GM12801 (cell line): ENCODE measurements around the gene OR11G2.

Source experiments
- TF ChIP-seq, protein P1 (sequence below): IDR thresholded peaks from one replicate; pipeline ENCODE4 v1.5.1; 2011; ENCODE audit warnings: control low read depth; ENCODE audit not compliant: insufficient read length; ENCODE audit errors: extremely low read depth

The OR11G2 gene, protein sequence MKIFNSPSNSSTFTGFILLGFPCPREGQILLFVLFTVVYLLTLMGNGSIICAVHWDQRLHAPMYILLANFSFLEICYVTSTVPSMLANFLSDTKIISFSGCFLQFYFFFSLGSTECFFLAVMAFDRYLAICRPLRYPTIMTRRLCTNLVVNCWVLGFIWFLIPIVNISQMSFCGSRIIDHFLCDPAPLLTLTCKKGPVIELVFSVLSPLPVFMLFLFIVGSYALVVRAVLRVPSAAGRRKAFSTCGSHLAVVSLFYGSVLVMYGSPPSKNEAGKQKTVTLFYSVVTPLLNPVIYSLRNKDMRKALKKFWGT

DNA sequence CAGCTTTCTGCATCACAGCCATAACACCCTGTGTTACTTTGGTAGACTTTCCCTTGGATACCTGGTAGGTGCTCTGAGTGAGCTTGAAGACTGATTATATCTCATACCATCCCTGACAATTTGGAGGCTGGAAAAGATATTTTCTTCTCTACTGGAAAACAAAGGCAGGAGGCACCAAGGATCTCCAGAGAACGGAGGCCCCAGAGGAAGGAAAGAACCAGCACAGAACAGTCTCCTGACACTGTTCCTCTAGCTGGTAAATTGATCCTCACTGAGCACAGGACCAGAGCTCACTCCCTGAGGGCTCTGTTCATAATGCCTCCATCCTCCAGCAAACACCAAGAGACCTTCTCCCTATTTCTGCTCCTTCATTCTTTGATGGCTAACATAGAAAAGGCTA lies at the start of gene OR11G2:
TSS of gene OR11G2 (plus strand) at position 301 of the 400 bp plus-strand sequence. CDS start 6,542 bp downstream, outside the sequence.
- TF ChIP-seq, protein P1, sequence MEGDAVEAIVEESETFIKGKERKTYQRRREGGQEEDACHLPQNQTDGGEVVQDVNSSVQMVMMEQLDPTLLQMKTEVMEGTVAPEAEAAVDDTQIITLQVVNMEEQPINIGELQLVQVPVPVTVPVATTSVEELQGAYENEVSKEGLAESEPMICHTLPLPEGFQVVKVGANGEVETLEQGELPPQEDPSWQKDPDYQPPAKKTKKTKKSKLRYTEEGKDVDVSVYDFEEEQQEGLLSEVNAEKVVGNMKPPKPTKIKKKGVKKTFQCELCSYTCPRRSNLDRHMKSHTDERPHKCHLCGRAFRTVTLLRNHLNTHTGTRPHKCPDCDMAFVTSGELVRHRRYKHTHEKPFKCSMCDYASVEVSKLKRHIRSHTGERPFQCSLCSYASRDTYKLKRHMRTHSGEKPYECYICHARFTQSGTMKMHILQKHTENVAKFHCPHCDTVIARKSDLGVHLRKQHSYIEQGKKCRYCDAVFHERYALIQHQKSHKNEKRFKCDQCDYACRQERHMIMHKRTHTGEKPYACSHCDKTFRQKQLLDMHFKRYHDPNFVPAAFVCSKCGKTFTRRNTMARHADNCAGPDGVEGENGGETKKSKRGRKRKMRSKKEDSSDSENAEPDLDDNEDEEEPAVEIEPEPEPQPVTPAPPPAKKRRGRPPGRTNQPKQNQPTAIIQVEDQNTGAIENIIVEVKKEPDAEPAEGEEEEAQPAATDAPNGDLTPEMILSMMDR, result no peak

DNA sequence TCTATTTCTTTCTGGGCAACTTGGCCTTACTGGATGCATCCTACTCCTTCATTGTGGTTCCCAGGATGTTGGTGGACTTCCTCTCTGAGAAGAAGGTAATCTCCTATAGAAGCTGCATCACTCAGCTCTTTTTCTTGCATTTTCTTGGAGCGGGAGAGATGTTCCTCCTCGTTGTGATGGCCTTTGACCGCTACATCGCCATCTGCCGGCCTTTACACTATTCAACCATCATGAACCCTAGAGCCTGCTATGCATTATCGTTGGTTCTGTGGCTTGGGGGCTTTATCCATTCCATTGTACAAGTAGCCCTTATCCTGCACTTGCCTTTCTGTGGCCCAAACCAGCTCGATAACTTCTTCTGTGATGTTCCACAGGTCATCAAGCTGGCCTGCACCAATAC lies 46.8 kb upstream of the OR11G2 start:
- TF ChIP-seq, protein P1, result no peak

DNA sequence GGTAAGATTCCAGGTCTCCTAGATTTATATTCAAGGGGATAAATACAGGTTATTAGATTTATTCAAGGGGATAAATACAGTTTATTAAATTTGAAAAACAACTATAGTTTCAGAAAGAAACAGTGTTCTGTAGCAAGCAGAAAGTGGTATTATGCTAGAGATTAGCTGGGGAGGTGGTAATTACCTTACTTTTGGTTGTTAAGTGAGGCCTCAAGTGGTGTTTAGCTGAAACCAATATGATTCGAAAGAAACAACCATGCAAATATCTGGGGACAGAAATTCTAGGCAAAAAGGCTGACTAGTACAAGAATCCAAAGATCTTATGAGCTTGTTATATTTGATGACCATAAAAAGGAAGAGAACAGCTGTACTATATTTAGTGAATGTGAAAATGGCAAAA lies 45.9 kb upstream of the OR11G2 start:
- TF ChIP-seq, protein P1, result no peak

DNA sequence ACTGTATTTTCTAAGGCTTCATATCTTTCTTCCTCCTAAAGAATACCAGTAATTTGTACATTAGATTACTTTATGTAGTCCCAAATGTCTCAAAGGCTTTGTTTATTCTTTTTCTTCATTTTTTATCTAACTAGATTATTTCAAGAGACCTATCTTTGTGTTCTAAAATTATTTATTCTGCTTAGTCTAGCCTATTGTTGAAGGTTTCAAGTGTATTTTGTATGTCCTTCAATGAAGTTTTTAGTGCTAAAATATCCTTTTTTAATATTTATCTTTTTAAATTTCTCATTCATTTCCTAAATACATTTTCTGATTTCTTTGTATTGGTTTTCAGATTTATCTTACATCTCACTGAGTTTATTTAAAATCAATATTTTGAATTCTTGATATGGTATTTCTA lies 26.2 kb upstream of the OR11G2 start:
- TF ChIP-seq, protein P1, result no peak

DNA sequence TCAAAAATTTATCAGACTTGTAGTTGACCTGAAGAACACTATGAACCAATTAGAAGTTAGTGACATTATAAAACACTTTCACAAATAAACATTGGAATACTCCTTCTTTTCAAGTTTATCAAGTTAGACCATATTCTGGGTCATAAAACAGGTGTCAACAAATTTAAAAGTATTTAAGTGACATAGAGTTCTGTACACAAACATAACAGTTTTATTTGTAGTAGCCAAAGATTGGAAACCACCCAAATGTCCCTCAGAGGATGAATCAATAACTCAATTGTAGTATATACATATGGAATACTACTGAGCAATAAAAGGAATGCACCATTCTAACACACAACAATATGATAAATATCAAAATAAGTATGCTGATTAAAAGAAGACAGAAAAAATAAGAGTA lies 23.6 kb upstream of the OR11G2 start:
- TF ChIP-seq, protein P1, result no peak

DNA sequence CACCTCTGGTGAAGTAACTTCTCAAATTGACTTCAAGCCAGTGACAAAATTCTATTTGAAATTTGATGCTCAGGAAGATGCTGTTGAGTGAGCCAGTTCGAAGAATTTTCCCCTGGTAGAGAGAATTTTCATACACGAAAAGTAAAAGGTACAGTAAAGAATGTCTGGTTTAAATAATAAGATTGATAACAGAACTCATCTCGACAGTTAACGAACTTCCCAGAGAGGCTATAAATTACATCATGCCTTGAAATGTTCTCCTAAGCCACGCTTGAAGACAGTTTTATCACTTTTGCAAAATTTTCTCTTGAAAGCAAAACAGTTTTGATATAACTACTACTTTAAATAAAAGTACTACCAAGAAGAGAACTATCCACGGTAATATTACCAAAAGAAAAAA lies 14.4 kb upstream of the OR11G2 start:
- TF ChIP-seq, protein P1, result no peak

DNA sequence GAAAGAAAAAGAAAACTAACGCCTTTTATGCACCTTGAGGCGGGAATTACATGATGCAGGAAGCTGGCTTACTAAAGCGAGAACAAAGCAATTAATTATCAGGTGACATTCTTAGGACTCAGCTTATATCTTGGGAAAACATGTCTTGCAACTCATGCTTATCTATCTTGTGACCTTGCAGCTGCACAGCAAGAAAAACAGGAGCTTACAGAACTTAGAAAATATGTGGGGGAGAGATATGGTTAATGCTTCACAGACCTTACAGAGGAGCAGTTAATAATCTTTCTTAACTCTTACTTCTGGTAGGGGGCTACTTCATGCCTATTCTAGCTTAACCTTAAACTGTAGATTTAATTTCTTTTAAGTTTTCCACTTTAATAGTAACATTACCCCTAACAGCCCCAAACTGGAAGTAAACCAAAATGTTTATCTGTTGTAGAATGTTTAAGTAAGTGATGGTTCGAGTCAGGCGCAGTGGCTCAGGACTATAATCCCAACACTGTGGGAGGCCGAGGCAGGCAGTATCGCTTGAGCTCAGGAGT lies 13.2 kb upstream of the OR11G2 start:
- TF ChIP-seq, protein P1, result no peak
